NCI-H1436 treated with DMSO at 0.1 percent for 48 hours (cell line): Measurements from ENCODE around the gene MRPL20.
"Not testable (repeated sequence)": the region's sequence is repeated elsewhere in the genome, so short reads cannot be mapped to it uniquely, and the experiment has no call there.

Experiments
- DNase-seq: peaks from one replicate; lab custom pipeline; 2025; lab: John Stamatoyannopoulos, UW

Gene MRPL20

DNA sequence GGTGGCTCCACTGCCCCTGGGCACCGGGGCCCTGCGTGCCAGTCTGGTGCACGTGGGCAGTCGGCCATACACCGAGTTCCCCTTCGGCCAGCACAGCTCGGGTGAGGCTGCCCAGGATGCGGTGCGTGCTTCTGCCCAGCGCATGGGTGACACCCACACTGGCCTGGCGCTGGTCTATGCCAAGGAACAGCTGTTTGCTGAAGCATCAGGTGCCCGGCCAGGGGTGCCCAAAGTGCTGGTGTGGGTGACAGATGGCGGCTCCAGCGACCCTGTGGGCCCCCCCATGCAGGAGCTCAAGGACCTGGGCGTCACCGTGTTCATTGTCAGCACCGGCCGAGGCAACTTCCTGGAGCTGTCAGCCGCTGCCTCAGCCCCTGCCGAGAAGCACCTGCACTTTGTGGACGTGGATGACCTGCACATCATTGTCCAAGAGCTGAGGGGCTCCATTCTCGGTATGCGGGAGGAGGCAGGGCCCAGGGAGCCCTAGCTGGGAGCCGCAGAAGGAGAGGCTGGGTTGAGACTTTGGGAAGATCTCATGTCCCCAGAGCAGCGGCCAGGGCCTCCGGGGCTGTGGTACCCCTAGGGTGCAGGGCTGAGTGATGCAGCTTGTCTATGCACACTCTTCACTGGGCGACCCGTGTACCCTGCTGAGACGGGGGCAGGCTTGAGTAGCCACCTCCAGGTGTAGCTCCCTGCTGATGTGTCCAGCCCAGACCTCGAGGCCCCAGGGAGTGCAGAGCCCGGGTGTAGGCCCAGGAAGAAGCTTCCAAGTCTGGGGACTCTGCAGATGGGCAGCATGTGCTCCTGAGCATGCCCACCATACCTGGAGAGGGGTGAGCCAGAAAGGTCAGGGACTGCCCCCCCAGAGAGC lies 30.2 kb upstream of the MRPL20 start:
- no peak for DNase-seq

DNA sequence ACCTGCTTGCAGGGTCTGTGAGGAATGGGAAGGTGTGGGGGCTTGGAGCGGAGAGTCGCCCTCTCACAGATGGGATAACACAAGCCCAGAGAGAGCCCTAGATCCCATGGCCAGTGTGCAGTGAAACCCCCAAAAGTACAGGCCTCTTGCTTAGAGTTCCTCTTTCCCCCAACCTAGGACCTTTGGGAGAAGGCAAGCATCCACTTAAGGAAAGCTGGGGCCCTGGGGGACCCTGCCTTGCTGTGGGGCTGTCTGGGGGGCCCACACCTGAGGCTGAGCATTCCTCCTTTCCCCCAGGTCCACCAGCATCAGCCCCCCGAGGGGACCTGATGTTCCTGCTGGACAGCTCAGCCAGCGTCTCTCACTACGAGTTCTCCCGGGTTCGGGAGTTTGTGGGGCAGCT lies 29.5 kb upstream of the MRPL20 start:
- DNase-seq = no peak

DNA sequence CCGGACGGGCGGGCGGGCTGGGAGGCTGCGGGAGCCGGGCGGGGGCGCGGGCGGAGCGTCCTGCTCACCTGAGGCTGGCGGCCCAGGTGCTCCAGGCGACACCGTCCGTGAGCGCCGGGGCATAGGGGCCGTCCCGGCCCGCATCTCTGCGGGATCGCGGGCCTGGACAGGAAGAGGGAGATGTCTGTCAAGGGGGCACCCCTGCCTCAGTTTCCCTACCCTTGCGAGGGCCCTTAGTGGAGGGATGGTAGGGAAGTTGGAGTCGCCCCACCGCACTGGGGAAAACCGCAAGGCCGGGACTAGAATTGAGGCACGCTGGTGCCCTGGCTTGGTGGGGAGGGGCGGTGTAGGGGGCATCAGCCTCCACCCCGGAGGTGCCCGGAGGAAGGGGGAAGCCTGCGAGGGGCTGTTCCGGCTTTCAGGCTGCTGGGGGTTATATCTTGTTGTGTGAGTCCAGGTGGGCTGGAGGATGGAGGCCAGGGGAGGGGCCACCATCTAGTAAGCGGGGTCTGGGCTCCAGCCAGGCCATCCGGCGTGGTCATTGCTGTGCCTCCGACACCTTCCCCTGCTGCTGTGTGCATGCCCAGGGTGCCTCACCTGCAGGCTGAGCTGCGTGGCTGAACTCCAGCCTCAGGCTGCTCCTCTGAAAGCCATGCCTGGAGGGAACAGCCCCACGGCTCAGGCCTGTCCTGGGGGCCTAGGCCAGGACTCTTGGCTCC lies 29.0 kb upstream of the MRPL20 start:
- no peak for DNase-seq

DNA sequence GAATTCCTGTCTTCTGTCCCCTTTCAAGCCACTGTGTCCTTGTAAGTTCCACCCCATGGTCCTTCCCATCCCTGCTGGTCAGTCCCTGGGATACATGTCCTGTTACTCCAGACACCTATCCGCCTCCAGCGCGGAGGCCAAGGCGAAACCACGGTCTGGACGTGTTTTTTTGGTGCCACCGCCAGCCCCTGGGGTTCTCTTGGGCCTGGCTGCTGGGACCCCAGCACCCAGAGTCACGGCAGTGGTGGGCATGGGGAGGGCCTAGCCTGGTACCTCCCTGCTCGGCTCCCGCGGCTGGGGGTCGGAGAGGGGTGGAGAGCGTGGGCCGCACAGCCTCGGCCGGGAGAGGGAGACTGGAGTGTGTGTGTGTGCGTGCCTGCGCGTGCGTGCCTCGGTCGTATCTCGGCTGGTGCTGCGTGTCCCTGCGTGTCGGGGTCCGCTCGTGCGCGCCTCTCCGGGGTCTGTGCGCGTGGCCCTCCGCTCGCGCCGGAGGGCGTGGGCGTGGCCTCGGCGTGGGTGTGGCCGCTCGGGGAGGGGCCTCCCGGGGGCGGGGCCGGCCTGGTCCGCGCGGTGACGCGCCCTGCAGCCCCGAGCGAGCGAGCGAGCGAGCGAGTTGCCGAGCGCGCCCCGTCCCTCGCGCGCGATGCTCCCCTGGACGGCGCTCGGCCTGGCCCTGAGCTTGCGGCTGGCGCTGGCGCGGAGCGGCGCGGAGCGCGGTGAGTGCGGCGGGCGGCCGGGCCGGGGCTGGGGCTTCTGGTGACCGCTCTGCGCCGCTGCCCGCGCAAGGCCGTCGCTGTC lies 28.2 kb upstream of the MRPL20 start, which contains the start of gene VWA1:
Gene VWA1, plus strand, starts transcription at position 585 of the 798 bp plus-strand sequence. Its CDS starts 59 bp downstream, at position 644.
- DNase-seq = no peak

DNA sequence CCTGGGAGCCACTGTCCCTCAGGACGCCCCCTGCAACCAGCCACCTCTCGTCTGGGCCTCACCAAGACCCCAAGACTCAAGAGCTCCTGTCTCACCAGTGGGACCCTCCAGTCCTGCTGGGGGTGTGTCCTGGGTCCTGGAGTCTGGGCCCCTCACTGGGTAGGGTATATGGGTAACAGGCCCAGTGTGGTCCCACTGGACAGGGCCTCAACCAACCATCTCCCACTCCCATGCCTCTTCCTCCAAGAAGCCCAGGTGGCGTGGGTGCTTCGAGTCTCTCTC lies 27.7 kb upstream of the MRPL20 start:
- DNase-seq = no peak

DNA sequence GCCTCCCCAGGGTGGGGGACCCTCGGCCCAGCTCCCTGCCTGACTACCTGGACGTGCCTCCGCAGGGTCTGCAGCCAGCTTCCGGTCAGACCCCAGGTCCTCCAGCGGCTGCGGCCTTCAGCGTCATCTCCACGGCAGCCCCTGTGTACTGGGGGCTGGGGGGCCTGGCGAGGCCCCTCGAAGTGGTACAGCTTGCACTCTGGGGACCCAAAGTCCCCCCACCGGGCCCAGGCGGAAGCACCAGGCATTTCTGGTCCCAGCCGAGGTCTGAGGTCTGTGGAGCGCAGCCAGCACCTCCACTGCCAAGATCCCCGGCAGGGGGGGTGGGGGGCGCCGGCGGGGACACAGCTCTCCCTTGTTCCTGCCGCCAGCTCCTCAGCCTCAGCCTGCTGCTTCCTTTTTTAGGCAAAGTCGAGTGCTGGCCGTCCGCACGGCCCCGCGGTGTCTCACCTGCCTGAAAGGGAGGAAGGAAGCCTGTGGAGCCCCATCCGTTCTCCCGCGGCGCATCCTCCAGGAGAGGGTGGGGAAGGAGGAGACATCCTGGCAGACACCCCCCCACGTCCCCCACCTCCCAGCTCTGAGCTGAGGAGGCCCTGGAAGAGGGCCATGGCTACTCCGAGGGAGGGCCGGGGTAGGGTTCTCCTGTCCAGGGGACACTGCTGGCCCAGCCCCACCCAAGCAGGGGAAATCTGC lies 27.2 kb upstream of the MRPL20 start:
- no peak for DNase-seq

DNA sequence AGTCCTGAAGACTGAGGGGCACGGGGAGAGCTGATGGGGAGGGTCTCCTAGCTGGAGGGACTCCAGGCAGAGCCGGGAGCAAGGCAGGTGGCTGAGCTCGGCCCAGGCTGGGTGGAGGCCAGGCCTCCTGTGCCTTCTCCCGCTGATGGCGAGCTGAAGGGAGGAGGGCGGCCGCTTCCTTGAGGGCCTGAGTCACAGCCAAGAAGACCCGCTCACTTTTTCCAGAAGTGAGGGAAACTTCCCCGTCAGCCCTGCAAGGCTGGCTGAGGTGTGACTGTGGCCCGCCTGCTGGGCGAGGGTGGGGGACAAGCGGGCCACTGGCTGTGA lies 26.7 kb upstream of the MRPL20 start:
- no peak for DNase-seq

DNA sequence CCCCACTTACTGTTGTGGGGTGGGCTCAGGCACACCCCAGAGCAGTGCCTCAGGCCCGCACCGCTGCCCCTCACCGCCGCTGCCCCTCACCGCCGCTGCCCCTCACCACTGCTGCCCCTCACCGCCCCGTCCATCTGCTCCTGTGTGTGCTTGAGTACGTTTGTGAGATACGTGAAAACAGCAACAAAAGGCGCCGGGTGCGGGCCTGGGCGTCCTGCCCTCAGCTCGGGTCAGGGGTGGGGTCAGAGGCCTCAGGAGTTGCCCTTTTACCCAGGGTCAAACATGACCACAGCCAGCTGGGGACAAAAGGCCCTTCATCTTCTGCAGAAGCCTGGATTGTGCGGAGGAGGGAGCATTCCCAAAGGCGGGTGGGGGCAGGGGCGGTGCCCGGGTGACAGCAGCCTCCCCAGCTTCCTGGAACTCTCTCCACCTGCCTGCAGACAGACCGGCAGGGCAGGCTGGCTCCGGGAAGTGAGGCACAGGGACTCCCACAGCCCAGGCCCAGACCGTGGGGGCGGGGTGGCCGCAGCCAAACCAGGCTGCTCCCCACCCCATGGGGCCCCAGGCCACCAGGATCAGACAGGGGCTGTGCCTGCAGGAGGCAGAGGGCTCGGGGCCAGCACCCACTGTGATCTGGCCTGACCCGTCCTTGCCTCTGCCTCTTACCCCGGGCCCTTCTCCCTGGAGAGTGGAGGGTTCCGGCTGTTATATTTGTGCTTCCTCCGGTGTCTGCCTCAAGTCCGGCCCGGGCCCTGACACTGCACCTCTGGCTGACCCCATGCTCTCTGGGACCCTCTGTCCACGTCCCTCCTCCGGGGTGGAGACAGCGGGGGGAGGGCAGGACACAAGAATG lies 26.1 kb upstream of the MRPL20 start:
- no peak for DNase-seq

DNA sequence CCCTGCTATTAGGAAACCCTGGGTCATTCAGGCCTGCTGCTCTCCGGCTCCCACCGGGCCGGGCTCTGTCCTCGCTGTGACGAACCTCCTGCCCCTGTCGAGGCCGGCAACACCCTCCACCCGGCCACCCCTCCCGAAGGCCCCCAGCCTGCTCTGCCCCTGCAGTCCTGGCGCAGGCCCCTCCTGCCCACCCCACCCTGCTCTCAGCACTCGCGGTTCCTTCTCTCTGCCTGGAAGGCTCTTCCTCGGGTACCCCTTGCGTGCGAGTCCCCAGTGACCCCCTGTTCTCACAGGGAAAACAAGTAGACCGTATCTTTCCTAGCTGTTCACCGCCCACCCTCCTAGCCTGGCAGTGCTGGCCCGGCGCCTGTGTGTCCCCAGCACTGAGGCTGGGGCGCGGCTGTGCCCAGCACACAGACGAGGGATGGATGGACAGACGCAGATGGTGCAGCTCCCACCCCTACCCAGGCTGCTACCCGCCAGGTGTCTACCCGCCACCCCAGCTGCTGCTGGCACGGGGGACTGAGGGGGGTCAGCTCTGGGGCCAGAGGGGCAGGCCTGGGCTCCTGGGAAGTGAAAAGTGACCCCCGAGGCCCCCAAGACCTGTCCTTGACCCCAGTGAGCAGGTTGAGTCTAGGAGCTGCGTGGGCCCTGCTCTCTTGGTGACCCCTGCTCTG lies 25.3 kb upstream of the MRPL20 start:
- DNase-seq = no peak

DNA sequence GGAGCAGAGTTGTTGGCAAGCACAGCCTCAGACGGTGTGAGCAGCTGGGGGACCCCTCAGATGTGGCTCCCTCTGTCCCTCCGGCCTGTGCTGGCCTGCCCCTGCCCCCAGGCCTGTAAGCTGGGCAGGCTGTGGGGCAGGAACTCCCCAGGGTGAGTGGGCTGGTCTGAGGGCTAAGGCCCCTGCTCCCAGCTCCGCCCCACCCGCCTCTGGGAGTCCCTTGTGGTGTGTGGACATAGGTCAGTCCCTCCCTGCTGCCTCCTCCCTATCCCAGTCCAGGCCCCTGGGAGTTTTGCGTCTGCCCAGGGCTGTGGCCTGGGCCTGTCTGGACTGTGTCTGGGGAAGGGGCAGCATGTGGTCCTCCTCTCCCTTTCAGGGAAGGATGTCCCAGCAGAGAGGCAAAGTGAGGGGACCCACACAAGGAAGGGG lies 24.8 kb upstream of the MRPL20 start:
- no peak for DNase-seq

DNA sequence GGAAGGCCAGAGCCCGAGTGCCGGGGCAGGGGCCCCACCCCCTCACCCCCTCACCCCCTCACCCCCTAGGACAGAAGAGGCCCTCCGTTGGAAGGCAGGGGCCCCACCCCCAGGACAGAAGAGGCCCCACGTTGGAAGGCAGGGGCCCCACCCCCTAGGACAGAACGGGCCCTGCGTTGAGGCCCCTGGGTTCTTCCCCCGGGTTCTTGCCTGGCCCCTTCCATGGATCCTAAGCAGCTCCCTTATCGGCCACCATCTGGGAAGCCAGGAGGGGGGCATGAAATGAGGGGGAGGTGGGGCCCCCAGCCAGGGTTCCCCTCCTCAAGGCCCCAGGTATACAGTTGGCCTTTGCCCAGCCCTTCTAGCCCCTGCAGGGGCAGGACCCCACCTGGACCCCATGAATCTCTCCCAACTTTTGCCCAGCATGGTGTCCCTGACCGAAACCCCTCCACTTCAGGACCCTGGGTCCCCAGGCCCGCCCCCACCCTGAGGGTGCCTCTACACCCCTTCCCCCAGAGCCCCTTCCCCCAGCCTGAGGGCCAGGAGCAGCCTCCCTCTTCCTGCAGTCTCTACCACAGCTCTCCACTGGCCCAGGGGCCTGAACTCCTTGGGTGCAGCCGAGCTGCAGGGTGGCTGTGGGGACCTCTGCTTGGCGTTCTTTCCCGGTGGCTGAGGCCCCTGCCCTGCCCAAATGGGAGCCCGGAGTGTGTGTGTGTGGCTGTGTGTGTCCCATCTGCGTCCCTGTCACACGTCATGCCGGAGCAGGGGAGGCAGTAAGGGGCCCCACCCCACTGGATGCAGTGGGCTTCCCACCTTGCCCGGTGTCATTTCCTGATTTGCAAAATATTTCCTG lies 24.1 kb upstream of the MRPL20 start:
- no peak for DNase-seq

DNA sequence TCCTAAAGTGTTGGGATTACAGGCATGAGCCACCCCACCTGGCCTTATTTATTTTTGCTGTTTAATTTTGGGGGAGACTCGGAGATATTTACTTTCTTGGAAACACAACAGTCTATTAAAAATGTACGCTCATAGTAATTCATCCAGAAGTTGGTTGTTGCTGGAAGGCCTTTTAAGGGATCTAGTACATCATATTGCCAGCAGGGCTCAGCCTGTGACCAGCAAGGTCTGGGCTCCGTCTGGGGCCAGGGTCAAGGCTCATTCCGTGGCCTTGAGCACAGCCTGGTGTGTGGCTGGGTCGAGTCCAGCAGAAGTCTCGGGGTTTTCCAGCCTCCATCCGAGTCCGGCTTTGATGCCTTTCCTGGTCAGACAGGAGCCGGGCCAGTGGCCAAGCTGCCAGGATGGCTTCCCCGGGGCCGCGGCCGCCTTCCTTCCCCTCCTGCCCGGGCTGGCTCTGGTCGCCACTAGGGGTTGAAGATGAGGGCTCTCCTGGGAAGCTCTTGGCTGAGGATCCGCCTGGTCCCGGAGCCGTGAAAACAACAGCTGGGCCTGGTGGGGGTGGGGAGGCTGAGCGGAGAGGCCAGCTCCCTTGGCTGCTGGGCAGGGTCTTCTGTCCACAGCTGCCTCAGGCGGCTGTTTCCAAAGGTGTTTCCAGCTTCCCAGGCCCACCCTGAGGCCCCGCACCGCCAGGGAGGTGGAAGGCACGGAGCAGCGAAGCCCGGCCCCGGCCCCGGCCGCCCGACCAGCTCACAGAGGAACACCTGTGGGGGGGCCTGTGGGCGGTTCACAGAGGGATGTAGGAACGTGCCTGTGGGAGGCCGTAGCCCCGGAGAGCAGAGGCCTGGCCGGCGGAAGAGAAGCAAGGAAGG lies 23.3 kb upstream of the MRPL20 start:
- DNase-seq = no peak

DNA sequence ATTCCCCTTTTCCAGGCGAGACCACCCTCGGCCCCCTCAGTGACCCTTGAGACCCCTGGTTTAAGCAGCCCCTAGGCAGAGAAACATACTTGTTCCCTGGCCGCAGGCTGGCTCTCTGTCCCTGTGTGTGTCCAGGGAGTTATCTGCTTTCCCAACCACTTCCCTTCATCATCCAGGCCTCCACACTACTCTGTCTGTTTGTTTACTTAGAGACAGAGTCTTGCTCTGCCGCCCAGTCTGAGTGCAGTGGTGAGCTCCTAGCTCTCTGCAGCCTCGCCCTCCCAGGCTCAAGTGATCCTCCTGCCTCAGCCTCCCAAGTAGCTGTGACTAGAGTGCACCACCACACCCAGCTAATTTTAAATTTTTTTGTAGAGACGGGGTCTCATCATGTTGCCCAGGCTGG lies 22.6 kb upstream of the MRPL20 start:
- DNase-seq = no peak

DNA sequence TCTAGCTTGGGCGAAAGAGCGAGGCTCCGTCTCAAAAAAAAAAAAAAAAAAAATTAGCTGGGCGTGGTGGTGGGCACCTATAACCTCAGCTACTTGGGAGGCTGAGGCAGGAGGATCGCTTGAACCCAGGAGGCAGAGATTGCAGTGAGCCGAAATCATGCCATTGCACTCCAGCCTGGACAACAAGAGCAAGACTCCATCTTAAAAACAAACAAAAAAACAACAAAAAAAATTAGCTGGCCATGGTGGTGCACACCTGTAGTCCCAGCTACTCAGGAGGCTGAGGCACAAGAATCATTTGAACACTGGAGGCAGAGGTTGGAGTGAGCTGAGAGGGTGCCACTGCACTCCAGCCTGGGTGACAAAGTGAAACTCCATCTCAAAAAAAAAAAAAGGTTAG lies 21.9 kb upstream of the MRPL20 start:
- DNase-seq = not testable (repeated sequence)

DNA sequence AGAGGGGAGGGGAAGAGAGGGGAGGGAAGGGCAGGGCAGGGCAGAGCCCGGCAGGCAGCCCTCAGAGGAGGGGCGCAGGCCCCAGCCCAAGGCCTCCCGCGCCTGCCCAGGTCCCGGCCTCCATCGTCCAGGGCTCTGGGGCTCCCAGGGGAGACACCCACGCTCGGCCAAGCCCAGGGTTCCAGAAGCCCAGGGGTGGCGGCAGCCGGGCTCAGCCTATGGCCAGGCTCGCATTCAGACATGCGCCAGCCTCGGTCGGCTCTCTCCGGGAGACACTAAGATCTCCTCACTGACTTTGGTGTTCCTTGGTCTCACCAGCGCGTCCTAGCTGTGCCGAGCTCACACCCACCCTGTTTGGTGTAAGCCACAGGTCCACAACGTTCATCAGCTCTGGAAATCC lies 21.1 kb upstream of the MRPL20 start:
- DNase-seq = no peak

DNA sequence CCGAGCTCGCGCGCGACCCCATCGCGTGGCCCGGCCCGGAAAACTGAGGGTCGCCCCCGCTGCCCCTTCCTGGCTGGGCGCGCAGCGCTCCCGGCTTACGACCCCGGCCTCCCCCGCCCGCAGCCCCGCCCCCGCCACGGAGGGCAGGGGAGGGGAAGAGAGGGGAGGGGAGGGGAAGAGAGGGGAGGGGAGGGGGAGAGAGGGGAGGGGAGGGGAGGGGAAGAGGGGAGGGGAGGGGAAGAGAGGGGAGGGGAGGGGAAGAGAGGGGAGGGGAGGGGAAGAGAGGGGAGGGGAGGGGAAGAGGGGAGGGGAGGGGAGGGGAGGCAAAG lies 20.7 kb upstream of the MRPL20 start:
- DNase-seq = no peak

DNA sequence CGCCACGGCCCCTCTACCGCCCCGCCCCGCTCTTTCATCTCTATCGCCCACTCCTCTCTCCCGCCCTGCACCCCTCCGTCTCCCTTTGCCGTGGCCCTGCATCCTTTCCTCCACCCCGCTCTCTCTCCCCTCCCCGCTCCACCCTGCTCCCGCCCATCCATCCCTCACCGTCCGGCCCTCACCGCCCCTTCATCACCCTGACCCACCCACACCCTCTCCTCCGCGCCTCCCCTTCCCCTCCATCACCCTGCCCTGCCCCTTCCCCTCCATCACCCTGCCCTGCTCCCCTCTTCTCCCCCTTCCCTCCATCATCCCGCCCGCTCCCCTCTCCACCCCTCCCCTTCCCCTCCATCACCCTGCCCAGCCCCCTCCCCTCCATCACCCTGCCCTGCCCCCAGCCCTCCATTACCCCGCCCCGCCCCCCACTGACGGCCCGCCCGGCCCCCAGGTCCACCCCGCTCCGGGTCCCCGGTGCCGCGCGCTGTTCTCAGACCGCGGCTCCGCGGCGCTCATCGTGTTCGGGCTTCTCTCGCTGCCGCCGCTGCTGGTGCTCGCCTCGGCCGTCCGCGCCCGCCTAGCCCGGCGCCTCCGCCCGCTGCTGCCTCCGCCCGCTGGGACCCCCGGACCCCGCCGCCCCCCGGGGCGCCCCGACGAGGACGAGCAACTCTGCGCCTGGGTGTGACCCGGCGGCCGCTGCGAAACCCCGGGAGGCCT lies 20.2 kb upstream of the MRPL20 start:
- no peak for DNase-seq

DNA sequence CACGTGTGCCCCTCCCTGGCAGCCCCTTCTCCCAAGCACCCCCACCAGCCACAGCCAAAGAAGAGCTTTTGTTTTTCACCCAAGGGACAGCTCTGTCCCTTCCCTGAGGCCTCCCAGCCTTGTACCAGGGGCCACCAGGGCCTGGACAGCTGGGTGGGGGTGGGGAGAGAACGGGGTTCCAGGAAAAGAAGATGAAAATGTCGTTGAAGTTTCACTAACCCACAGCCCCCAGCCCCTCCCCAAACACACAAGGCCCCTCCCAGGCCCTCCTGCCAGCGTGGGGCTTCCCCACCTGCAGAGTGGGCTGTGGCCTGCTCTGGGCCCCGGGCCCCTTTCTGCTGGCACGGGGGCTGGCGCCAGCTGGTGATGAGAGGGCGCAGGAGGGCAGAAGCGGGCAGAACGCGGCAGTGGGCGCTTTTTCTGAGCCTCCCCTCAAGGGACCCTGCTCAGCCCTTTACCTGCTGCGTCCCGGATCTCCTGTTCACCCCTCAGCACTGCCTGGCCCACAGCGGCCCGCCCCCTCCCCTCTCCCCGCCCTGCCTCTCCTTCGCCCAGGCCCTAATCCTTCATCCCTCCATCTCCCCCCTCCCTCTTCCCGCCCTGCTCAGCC lies 19.5 kb upstream of the MRPL20 start:
- no peak for DNase-seq
